ENCODE data around the gene SLC6A19.

The SLC6A19 gene

GRCh38 chr5:1195439-1195838 is 6.0 kb upstream of the SLC6A19 start:
- TF ChIP-seq GABPA (IDR thresholded peaks at IDR 0.05; ENCODE audit: low read depth) (no peak), SPI1 (IDR thresholded peaks at IDR 0.05; ENCODE audit: borderline replicate concordance, low read depth) (no peak), REST (IDR thresholded peaks at IDR 0.05; ENCODE audit: insufficient replicate concordance, low read depth) (no peak), CTCF (IDR thresholded peaks at IDR 0.05; ENCODE audit: insufficient read depth, low read length) (no peak)

GRCh38 chr5:1195916-1196315 is 5.5 kb upstream of the SLC6A19 start:
- Histone ChIP-seq H3K4me3 (replicated peaks; ENCODE audit: insufficient read depth, low read length) (no peak overlapping the region), H3K27me3 (ENCODE audit: insufficient read depth, poor library complexity, severe bottlenecking) (peaks cover 6% of the 10 kb centered on the region), H3K27ac (replicated peaks) (no peak overlapping the region)
- no peak for TF ChIP-seq GABPA (IDR thresholded peaks at IDR 0.05; ENCODE audit: low read depth)
- no peak for TF ChIP-seq CTCF (IDR thresholded peaks at IDR 0.05; ENCODE audit: insufficient read depth, low read length)
- TF ChIP-seq REST (IDR thresholded peaks at IDR 0.05; ENCODE audit: insufficient replicate concordance, low read depth): no peak
- TF ChIP-seq SPI1 (IDR thresholded peaks at IDR 0.05; ENCODE audit: borderline replicate concordance, low read depth): no peak
- TF ChIP-seq POLR2AphosphoS5 (IDR thresholded peaks at IDR 0.05; ENCODE audit: low read depth): no peak
- DNase-seq (ENCODE audit: low read depth in 1 of 2, low spot score in 1 of 2): no peak

More at GRCh38 chr5:1195439-1195838, 6.0 kb upstream of the SLC6A19 start:
- peaks cover 6% of the 10 kb centered on the region for H3K27me3 ChIP-seq (ENCODE audit: insufficient read depth, poor library complexity, severe bottlenecking)
- no peak overlapping the region for H3K27ac ChIP-seq (replicated peaks)
- H3K4me3 ChIP-seq (replicated peaks; ENCODE audit: insufficient read depth, low read length): no peak overlapping the region
- DNase-seq (ENCODE audit: low read depth in 1 of 2, low spot score in 1 of 2): no peak

GRCh38 chr5:1196562-1196961 is 4.8 kb upstream of the SLC6A19 start:
- H3K27ac ChIP-seq (replicated peaks): no peak overlapping the region
- no peak for DNase-seq (ENCODE audit: low read depth in 1 of 2, low spot score in 1 of 2)
- H3K4me3 ChIP-seq (replicated peaks; ENCODE audit: insufficient read depth, low read length): no peak overlapping the region
- TF ChIP-seq SPI1 (IDR thresholded peaks at IDR 0.05; ENCODE audit: borderline replicate concordance, low read depth) (no peak), CTCF (IDR thresholded peaks at IDR 0.05; ENCODE audit: insufficient read depth, low read length) (no peak), POLR2AphosphoS5 (IDR thresholded peaks at IDR 0.05; ENCODE audit: low read depth) (no peak), GABPA (IDR thresholded peaks at IDR 0.05; ENCODE audit: low read depth) (no peak), REST (IDR thresholded peaks at IDR 0.05; ENCODE audit: insufficient replicate concordance, low read depth) (no peak)
- H3K27me3 ChIP-seq (ENCODE audit: insufficient read depth, poor library complexity, severe bottlenecking): peaks cover 6% of the 10 kb centered on the region
